Stimulated activated CD4-positive, alpha-beta T cell treated with anti-CD3 and anti-CD28 coated beads, Interleukin-15, amount 100 ng/mL, for 48 hours (primary cell): ENCODE results near the gene NLRP5.
"Not testable (repeated sequence)": the region's sequence is repeated elsewhere in the genome, so short reads cannot be mapped to it uniquely, and the experiment has no call there.

Experiments
- DNase-seq, 2 donors: peaks; one replicate each; pipeline ENCODE4 v3.0.0-alpha.2; 2020; ENCODE audit warnings: low read depth in 2 of 2

Gene NLRP5

DNA sequence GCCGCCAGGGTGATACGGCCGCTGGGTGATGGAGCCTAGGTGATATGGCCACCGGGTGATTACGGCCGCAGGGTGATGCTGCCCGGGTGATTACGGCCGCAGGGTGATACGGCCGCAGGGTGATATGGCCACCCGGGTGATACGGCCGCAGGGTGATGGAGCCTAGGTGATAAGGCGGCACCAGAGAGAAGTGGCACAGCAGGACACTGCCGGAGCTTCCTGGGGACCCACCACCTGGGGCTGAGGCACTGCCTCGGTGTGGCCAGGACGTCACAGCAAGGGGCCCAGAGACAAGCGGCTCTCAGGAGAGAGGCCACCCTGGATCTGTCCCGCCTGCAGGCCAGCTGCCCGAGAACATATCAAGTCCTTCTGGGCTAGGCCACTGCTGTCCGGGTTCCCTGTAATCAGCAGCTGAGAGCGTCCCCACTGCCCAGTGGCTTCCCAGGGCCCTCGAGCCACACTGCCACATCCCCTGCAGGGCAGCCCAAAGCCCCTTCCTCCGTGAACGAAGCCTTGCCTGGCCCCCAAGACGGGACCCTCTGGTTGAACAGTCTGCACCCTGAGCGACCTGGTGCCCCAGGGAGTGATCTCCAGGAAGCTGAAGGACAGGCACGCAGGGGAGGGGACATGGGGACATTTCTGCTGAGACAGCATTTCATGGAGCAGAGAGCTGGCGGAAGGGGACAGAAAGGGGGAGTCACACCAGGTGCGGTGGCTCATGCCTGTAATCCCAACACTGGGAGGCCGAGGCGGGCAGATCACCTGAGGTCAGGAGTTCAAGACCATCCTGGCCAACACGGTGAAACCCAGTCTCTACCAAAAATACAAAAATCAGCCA lies 112.4 kb downstream of the NLRP5 start:
- DNase-seq: no peak

- no peak for DNase-seq
These were observed 113.3 kb downstream of the NLRP5 start for GRCh38 chr19:56099638-56100539.

DNA sequence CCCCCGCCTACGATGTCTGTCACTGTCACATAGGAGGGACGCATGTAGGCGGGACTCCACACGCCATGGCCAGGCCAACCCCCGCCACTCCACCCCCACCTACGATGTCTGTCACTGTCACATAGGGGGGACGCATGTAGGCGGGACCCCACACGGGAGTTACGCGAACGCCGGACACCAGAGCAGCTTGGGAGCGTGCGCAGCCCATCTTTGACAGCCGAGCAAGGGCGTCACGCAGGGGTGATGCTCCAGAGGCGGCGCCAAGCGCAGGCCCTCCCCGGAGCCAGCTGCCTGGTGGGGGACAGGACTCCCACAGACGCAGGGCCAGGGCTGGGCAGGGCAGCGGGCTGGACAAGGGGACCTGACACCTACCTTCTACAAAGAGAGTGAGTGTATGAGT lies 114.5 kb downstream of the NLRP5 start:
- no peak for DNase-seq

DNA sequence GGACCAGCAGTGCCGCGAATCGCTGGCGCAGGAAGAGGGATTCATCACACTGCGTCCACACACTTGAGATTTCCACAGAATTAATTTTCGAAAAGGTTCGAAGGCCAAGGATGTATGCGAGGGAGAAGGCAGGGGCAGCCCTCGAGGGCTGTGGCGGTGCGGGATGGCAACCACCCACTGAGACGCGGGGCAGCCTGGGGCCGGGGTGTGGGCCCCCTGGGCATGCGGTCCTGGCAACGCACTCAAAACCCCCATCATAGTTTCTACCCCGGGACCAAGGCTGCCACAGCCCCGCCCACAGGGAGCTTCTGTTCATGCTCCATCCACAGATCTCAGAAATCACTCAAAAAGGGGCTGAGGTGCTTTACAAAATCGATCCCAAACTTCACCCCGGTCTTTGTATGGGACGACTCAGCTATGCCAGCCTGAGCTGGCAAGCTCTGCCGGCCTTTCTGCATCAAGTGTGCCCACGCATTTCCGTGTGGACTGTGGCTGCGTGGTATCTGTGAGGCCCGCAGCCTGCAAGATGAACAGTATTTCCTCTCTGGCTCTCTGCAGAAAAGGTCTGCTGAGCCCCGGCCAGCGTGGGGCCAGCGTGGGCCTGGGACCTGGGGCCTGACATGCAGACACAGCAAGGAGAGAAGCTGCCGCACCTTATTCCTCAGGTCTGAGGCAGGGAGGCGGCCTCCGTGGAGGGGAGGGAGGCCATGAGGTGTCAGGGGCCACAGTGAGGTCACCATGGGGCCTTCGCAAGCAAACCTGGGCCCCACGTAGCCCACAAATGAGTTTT lies 115.4 kb downstream of the NLRP5 start:
- no peak for DNase-seq

- DNase-seq: no peak
These were observed 116.5 kb downstream of the NLRP5 start for GRCh38 chr19:56103027-56103614.

- no peak for DNase-seq
These were observed 117.8 kb downstream of the NLRP5 start for GRCh38 chr19:56104423-56104822.

DNA sequence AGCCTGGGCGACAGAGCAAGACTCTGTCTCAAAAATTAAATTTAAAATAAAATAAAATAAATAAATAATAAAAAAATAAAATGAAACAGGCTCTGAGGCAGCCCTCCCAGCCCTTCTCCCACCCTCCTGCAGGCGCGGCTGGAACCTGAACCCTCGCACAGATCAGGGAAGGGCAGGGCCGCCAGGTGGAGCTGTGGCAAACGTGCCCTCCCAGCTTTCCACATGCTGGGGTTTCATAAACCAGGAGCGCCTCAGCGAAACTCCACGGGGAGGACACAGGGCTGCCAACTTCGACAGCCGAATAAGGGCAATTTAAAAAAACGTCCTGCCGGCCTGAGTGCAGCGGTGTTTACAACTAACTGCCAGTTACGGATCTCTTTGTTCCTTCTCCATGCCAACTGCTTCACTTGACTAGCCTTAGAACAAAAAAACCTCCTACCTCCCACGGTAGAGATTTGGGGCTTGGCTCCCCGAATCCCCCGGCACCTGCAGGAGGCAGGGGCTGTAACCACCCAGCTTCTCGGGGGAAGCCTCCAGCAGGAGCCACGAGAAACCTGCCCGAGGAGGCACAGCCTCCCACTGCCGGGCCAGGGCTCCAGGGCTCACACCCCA lies 118.6 kb downstream of the NLRP5 start:
- peak in 1 of 2 donors; percentile 25 for DNase-seq

- DNase-seq: not testable (repeated sequence)
These were observed 119.3 kb downstream of the NLRP5 start for GRCh38 chr19:56105831-56106396.

DNA sequence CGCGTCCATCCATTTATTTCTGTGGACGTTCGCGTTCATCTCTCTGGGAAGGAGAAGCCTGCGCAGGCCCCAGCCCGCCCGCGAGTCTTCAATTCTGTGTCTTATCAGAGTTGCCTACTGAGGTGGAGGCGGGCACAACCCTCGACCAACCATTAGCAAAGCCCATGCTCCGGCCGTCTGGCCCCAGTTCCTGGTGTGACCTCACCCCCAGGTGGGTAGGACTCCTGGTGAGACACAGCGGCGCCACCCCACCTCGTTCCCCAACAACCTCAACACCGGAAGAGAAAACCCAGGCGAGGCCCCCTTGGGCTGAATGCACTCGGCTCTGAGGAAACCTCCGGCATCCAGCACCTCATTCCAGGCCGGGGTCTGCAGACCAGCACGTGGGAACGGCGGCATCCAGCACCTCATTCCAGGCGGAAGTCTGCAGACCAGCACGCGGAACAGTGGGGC lies 119.8 kb downstream of the NLRP5 start:
- DNase-seq: no peak

GRCh38 chr19:56106993-56107392 lies 120.4 kb downstream of the NLRP5 start:
- no peak for DNase-seq

DNA sequence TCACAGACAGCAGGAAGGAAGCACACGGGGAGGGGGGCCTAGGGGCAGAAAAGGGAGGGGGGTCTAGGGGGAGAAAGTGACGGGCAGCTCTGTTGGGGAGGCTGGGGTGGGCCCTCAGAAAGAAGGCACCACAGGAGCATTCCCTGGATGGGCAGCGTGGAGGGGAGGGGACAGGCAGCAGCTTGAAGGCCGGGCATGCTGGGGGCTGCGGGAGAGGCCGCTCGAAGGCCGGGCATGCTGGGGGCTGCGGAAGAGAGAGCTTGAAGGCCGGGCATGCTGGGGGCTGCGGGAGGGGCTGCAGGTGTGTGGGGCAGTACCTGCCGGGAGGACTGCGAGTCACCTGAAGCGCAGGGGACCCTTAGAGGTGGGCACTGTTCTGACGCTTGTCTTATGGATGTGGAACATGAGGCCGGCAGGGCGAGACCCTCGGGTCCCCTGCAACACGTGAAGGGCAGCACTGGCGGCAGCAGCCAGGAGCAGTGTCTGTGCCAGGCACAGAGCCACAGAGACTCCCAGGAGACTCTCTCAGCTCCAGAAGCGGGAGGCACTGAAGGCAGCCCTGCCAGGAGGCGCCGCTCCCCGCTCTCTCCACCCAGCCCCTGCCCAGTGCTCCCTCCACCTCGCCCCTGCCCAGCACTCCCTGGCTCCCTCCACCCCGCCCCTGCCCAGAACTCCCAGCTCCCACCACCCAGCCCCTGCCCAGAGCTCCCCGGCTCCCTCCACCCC lies 121.2 kb downstream of the NLRP5 start:
- DNase-seq: no peak

- no peak for DNase-seq
These were observed 122.0 kb downstream of the NLRP5 start for GRCh38 chr19:56108447-56109195.

DNA sequence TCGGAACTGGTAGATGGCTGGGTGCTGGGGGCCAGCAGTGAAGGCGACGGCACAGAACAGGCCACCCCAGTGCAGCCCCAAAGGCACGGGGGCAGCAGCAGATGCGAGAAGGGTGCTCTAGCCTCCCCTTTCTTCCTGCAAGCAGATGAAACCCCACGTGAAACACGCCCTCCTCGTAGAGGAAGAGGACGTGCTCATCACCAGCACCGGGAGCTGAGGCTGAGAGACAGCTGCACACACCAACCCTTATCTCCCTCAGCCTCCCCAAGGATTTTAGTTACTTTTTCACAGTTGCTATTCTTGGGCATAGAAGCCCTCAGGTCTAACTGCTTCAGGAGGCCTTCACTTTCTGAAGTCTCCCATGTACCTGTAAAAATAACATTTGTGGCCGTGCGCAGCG lies 122.7 kb downstream of the NLRP5 start:
- no peak for DNase-seq

DNA sequence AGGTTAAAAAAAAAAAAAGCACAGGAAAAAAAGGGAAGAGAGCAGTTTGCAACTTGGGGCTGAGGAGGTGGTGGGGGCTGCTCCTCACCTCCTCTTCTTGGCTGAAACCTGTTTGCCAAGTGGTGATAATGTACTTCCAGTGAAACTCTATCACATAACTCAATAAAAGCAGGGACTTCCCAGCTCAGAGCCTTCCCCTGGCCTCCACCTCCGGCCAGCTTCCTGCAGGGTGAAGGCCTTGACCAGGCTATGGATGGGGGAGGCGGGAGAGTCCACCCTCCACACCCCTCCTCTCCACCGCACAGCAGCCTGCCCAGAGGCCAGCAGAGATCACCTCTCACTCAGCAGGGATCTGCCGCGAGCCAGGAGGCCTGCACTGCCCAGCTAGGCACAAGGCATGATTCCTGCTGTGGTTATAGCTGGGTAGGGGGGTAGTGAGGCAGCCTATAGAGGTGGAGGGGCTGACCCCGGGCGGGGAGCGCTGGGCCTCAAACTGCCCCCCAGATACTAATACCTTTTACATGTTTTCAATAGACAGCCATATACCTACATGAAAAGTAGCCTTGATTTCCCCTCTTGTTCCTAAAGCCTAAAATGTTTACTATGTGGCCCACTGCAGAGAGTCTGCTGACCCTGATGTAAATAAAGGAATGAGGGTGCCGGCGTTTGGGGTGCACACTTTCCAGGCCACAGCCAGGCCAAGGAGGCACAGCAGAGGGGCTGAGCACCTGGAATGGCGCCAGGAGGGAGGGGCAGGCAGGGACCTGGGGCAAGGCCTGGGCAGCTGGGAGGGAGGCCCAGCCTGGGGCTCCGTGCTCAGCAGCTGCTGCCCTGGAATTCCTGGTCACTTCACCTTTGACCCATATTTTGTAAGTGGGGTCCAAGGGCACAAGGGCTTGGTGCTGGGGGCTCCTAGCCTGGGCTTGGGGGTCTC lies 124.2 kb downstream of the NLRP5 start:
- DNase-seq: no peak
